Measurements from ENCODE around the gene ZNF354C. TPM values are rescaled to one million over a fixed set of nuclear protein-coding genes. Genes with fewer than 3 reads are reported as not detected.
A peak's percentile ranks its signal among the peaks of the same experiment; 100 is the strongest.

Gene ZNF354C
- total and polyA plus RNA-seq, 12 donors = 1.4 to 7.7 (median 3.3) TPM

DNA sequence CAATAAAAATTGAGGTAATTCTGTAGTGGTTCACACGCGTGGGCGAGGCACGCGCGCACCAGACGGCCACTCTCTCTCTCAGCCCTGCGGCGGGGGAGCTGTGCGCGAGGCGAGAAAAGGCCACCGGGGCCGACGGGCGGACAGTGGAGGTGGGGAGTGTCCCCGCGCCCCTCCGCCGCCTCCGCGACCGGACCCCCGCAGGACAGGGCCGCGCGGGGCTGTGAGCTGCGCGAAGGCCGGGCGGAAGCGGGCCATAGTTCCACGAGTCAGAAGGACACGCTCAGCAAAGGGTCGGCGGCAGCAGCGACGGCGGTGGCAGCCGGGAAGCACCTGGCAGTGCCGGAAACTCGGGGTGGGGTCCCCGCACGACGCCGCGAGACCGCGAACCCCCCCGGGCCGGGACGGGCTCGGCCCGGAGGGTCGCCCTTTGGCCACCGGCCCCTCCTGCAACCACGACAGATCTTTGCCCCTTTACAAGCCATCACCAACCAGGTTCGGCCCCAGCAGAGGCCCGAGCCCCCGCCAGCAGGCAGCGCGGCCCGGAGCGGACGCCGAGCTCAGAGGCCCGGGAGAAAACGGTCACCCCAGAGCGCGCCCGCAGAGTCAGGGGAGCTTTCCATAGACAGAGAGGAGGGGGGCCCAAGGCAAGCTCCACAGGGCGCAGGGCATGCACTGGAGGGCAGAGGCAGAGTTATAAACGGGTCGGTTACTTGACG is 60.9 kb downstream of the ZNF354C start:
- Histone ChIP-seq H3K27ac (no peak overlapping the region), H3K4me1 (replicated peaks in 1 of 2) (no peaks in the 10 kb centered on the region), H3K9me3 (replicated peaks in 1 of 3) (no peaks in the 10 kb centered on the region), H3K4me3 (no peak overlapping the region), H3K36me3 (replicated peaks in 1 of 2) (peaks cover 0 to 4% of the 10 kb centered on the region in 2 donors), H3K27me3 (no peaks in the 10 kb centered on the region)
- TF ChIP-seq, protein P1, sequence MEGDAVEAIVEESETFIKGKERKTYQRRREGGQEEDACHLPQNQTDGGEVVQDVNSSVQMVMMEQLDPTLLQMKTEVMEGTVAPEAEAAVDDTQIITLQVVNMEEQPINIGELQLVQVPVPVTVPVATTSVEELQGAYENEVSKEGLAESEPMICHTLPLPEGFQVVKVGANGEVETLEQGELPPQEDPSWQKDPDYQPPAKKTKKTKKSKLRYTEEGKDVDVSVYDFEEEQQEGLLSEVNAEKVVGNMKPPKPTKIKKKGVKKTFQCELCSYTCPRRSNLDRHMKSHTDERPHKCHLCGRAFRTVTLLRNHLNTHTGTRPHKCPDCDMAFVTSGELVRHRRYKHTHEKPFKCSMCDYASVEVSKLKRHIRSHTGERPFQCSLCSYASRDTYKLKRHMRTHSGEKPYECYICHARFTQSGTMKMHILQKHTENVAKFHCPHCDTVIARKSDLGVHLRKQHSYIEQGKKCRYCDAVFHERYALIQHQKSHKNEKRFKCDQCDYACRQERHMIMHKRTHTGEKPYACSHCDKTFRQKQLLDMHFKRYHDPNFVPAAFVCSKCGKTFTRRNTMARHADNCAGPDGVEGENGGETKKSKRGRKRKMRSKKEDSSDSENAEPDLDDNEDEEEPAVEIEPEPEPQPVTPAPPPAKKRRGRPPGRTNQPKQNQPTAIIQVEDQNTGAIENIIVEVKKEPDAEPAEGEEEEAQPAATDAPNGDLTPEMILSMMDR (IDR thresholded peaks at IDR 0.05) = no peak
- no peak for TF ChIP-seq POLR2A (IDR thresholded peaks at IDR 0.05)
- peak in 2 of 7 donors; percentile 6 to 29 for DNase-seq
- WGBS, 4 donors = 60 to 95% (median 87%) methylated on average over 36 to 75 of the region's 75 CpGs
- intact Hi-C loops (cut with DNase I) = no loop called here

DNA sequence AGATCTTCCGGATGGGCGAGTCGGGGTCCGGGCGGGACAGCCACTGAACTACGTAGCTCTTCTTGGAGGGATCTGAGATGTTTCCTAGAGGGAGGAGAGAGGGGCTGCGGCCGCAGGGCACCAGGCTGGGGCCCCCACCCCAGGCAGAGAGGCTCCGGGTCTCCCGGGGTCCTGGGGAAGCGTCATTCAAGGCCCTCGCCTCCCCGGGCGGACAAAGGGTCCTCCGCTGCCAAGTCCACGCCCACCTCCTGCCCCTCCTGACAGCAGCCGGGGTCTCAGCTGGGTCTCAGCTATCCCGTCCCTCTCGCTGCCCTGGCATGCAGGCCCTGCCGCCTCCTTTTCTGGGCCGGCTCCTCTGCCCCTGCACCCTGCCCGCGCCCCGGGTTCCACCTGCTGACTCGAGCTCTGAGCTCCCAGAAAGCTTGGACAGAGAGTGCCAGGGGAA is 61.5 kb downstream of the ZNF354C start:
- H3K27ac ChIP-seq = no peak overlapping the region
- intact Hi-C loops (cut with DNase I) = no loop called here
- no peak overlapping the region for H3K4me3 ChIP-seq
- H3K4me1 ChIP-seq (replicated peaks in 1 of 2) = no peaks in the 10 kb centered on the region
- DNase-seq = no peak
- peaks cover 0 to 4% of the 10 kb centered on the region in 2 donors for H3K36me3 ChIP-seq (replicated peaks in 1 of 2)
- no peaks in the 10 kb centered on the region for H3K9me3 ChIP-seq (replicated peaks in 1 of 3)
- WGBS, 4 donors = 86 to 94% (median 93%) methylated on average over 19 to 25 of the region's 25 CpGs
- no peak for TF ChIP-seq POLR2A (IDR thresholded peaks at IDR 0.05)
- TF ChIP-seq, protein P1 (IDR thresholded peaks at IDR 0.05) = no peak
- H3K27me3 ChIP-seq = no peaks in the 10 kb centered on the region

DNA sequence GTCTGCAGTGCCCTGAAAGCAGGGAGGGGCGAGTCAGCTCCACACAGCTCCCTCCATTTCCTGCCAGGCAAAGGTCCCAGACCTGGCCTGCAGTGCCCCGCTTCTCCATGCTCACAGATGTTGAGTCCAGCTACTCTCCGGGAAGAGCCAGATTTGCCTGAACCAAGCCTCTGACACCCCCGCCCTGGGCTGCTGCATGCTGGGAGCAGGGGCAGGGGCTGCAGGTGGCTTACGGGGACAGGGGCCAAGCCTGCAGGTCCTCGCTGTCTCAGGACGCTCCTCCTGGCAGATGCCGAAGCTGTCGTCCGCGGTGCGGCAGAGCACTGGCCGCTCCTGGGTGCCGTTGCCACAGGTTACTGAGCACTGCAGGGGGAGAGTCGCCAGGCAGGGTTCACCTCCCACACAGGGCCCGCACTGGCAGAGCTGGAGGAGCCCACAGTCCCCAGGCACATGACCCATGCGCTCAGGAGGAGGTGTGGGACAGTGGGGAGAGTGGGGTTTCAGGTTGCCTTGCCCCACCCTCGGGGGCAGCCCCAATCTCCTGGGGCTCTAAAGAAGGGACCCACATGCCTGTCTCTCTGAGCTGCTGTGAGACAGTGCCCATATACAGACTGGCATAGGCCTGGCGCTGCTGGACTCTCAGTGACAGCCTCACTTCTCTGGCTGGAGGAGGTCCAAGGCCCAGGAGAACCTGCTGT is 62.4 kb downstream of the ZNF354C start:
- Histone ChIP-seq H3K9me3 (replicated peaks in 1 of 3) (no peaks in the 10 kb centered on the region), H3K27ac (no peak overlapping the region), H3K4me3 (no peak overlapping the region), H3K4me1 (replicated peaks in 1 of 2) (no peaks in the 10 kb centered on the region), H3K36me3 (replicated peaks in 1 of 2) (peaks cover 0 to 4% of the 10 kb centered on the region in 2 donors), H3K27me3 (no peaks in the 10 kb centered on the region)
- no peak for DNase-seq
- TF ChIP-seq, protein P1 (IDR thresholded peaks at IDR 0.05) = no peak
- no peak for TF ChIP-seq POLR2A (IDR thresholded peaks at IDR 0.05)
- intact Hi-C loops (cut with DNase I) = no loop called here
- WGBS, 4 donors = 89 to 93% (median 91%) methylated on average over 8 to 19 of the region's 19 CpGs

DNA sequence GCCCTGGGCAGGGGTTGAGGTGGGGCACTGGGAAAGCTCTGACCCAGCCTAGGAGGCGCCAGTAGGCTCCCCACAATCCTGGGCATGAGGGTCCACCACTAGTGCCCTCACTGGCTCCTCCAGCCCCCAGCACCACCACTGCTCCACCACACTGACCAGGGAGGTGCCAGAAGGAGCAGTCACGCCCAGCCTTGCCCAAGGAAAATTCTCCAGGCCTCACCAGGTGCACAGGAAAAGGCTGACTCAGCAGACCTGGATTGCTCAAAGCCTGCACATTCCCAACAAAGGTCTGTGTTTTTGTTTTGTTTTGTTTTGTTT is 62.9 kb downstream of the ZNF354C start:
- 58 to 100% (median 87%) methylated on average over 2 of the region's 2 CpGs for WGBS, 4 donors

More for the DNA sequence above, 62.9 kb downstream of the ZNF354C start:
- intact Hi-C loops (cut with DNase I) = no loop called here
- peaks cover 0 to 4% of the 10 kb centered on the region in 2 donors for H3K36me3 ChIP-seq (replicated peaks in 1 of 2)
- TF ChIP-seq, protein P1 (IDR thresholded peaks at IDR 0.05) = no peak
- TF ChIP-seq POLR2A (IDR thresholded peaks at IDR 0.05) = no peak
- H3K27ac ChIP-seq = no peak overlapping the region
- H3K27me3 ChIP-seq = no peaks in the 10 kb centered on the region
- H3K4me1 ChIP-seq (replicated peaks in 1 of 2) = no peaks in the 10 kb centered on the region
- no peak for DNase-seq
- no peak overlapping the region for H3K4me3 ChIP-seq
- no peaks in the 10 kb centered on the region for H3K9me3 ChIP-seq (replicated peaks in 1 of 3)
